Activated CD4-positive, alpha-beta T cell treated with anti-CD3 and anti-CD28 coated beads, Interleukin-2, amount 50 U/mL, for 48 hours (primary cell): ENCODE data around the gene GRAP2.

ENCODE experiments used
- DNase-seq, 2 experiments: peaks; one replicate each; pipeline ENCODE4 v3.0.0-alpha.2; 2020

Gene GRAP2

DNA sequence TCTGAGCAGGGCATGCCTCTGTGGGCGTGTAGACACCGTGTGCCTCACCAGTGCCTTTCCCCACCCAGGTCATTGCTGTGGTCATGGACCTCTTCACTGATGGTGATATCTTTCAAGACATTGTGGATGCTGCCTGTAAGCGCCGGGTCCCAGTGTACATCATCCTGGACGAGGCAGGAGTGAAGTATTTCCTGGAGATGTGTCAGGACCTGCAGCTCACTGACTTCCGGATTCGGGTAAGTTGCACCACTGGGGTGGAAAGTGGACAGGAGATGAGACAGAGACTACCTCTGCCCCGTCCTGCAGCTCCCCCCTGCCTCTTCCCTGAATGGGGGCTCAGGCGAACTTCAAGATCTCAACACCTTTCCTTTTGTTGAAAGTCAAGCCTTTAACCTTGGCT lies 118.2 kb downstream of the GRAP2 start:
- no peak for DNase-seq

GRCh38 chr22:40020956-40021355 lies 120.1 kb downstream of the GRAP2 start:
- DNase-seq: no peak

- no peak for DNase-seq
Observed at GRCh38 chr22:40021401-40022000, 120.6 kb downstream of the GRAP2 start.

DNA sequence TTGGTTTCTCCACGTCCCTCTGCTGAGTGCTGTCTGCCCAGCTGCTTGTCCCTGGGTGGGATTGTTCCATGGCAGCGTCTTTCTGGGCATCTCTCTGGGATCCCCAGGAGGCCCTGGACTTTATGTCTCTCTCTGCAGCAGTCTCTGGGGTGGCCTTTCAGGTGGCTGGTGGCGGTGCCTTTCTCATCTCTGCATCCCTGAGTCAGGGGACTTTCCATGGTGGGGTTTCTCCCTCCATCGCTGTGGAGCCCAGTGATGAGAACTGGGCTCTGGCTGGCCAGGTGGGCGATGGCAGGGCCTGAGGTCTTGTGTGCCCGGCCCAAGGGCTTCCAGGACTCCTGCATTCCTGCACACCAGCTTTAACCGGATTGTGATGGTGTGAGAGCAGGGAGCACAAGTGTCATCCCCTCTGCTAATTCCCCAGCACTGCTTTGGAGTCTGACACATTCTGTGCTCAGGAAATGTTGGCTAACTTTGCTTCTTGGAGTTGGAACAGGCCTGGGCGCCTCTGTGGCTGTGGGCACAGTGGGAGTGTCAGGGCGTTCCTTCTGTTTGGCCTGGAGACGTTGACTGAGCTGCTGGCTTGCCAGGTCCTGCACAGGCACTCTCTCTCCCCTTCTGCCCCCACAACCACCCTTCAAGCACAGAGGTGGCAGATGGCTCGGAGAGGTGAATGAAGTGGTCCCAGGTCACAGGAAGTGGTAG lies 121.8 kb downstream of the GRAP2 start:
- no peak for DNase-seq
